OCI-LY3 (cell line): Measurements from ENCODE around the gene ACLY.

Source experiments
- CTCF ChIP-seq: fragments of 200-600, 300-600 bp; sonication (generic); IDR thresholded peaks from 2 replicates; pipeline ENCODE4 v1.5.1; 2014; ENCODE audit warnings: antibody characterized with exemption, low read length, low read depth
- EZH2phosphoT487 ChIP-seq: fragments of 200-600 bp; shearing (Covaris generic); IDR thresholded peaks from 2 replicates; pipeline ENCODE4 v1.6.1; 2018; ENCODE audit warnings: antibody characterized with exemption, mixed run types, low read depth

- no peak for TF ChIP-seq EZH2phosphoT487
- TF ChIP-seq CTCF, result no peak
These were observed 7.9 kb downstream of the ACLY start for GRCh38 chr17:41910701-41911391.
